ENCODE data around the gene TTC39B. TPM values are rescaled to one million over a fixed set of nuclear protein-coding genes. Genes with fewer than 3 reads are reported as not detected.

TTC39B gene
- total RNA-seq, 1 experiment from 2014 or later: 7.4 TPM

DNA sequence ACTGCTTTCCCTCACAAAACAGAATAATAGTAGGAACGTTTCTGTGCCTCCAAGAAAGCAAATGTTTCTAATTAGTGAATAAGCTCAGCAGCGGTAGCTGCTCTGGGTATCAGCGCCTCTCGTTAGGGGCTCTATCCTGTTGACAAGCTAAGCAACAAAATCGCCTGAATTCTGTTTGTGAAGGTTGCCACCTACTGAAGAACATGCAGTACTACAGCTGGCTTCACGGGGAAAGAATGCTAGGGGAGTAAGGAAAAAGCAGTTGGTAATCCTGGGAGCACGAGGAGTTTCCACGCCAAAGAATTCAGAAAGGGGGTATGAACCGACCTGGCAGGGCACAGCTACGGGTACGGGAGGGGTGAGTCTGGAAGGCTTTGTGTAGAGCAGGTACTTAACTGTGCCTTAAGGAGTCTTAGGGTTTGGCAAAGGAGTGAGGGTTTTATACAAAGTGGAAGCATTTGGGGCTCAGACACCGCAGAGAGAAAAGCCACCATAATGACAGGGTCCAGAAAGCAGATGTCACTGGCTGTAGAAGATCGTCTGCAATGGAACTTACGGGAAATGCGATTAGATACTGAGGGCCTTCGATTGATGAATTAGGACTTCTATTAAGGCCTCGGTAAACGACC lies 171.7 kb downstream of the TTC39B start:
- Histone ChIP-seq H3K36me3 (ENCODE audit: control insufficient read depth in 1 of 2, insufficient read depth in 2 of 2, low read length in 2 of 2) (no peaks in the 10 kb centered on the region), H4K20me1 (ENCODE audit: insufficient read depth) (no peaks in the 10 kb centered on the region), H3K4me2 (ENCODE audit: low read length) (peak overlapping the region; percentile 56), H3K9ac (ENCODE audit: low read length) (no peak overlapping the region), H3K4me1 (ENCODE audit: control insufficient read depth in 1 of 2, insufficient read depth in 2 of 2, low read length in 2 of 2) (peaks cover 0 to 16% of the 10 kb centered on the region in 2 experiments; a peak in 2 of 4 replicates), H3K27me3 (ENCODE audit: insufficient read depth, low read length) (no peaks in the 10 kb centered on the region), H3K27ac (ENCODE audit: low read depth, low read length) (no peak overlapping the region), H3K4me3 (replicated peaks in 1 of 2; ENCODE audit: low read depth in 1 of 2, low read length in 2 of 2) (no peak overlapping the region; a peak in 1 of 4 replicates), H3K79me2 (ENCODE audit: insufficient read depth, low read length) (no peaks in the 10 kb centered on the region), H3K9me2 (ENCODE audit: insufficient read depth) (no peaks in the 10 kb centered on the region), H2AFZ (ENCODE audit: low read depth, low read length, poor library complexity, severe bottlenecking) (peak overlapping the region; percentile 87), H3K9me3 (ENCODE audit: control insufficient read depth in 1 of 2, insufficient read depth in 1 of 2, low read depth in 1 of 2, low read length in 2 of 2) (no peaks in the 10 kb centered on the region)
- peak; percentile 60 for DNase-seq (ENCODE audit: low read depth, low spot score)
- TF ChIP-seq ZFX (IDR thresholded peaks at IDR 0.05): no peak
- no peak for TF ChIP-seq ELF1 (IDR thresholded peaks at IDR 0.05; ENCODE audit: borderline replicate concordance, low read depth)
- no peak for TF ChIP-seq EGR1 (IDR thresholded peaks at IDR 0.05; ENCODE audit: low read depth)
- TF ChIP-seq ATF3 (IDR thresholded peaks at IDR 0.05): no peak
- TF ChIP-seq REST (IDR thresholded peaks at IDR 0.05; ENCODE audit: low read depth): no peak
- TF ChIP-seq RAD21 (IDR thresholded peaks at IDR 0.05; ENCODE audit: low read depth): peak; percentile 78
- no peak for TF ChIP-seq YY1 (IDR thresholded peaks at IDR 0.05; ENCODE audit: extremely low read depth, insufficient replicate concordance, low read depth, low read length)
- TF ChIP-seq FOSL1 (IDR thresholded peaks at IDR 0.05; ENCODE audit: low read depth): no peak
- TF ChIP-seq SRF (IDR thresholded peaks at IDR 0.05; ENCODE audit: low read depth): no peak
- TF ChIP-seq, protein P1, sequence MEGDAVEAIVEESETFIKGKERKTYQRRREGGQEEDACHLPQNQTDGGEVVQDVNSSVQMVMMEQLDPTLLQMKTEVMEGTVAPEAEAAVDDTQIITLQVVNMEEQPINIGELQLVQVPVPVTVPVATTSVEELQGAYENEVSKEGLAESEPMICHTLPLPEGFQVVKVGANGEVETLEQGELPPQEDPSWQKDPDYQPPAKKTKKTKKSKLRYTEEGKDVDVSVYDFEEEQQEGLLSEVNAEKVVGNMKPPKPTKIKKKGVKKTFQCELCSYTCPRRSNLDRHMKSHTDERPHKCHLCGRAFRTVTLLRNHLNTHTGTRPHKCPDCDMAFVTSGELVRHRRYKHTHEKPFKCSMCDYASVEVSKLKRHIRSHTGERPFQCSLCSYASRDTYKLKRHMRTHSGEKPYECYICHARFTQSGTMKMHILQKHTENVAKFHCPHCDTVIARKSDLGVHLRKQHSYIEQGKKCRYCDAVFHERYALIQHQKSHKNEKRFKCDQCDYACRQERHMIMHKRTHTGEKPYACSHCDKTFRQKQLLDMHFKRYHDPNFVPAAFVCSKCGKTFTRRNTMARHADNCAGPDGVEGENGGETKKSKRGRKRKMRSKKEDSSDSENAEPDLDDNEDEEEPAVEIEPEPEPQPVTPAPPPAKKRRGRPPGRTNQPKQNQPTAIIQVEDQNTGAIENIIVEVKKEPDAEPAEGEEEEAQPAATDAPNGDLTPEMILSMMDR (IDR thresholded peaks at IDR 0.05 in 2 of 3, conservative IDR thresholded peaks at IDR 0.05 in 1 of 3; ENCODE audit: borderline replicate concordance in 1 of 3, insufficient read depth in 1 of 3, low read depth in 2 of 3, low read length in 2 of 3): peak; percentile 67 to 88 (median 85)
- no peak for TF ChIP-seq ZNF274 (IDR thresholded peaks at IDR 0.05; ENCODE audit: low read depth, low read length)
- TF ChIP-seq ZBTB33 (IDR thresholded peaks at IDR 0.05; ENCODE audit: extremely low read depth, insufficient replicate concordance, low read length): no peak
- ChIA-PET CTCF (interaction anchor here (0.6 to 1.5 kb wide), 17 partner anchors 8 to 693 kb away, joined by 3 to 9 read pairs (median 4); no protein-coding TSS in a partner anchor), RAD21 (ENCODE audit: low non-redundant PET in 1 of 2, low total read pairs in 2 of 2, uncharacterized antibody in 2 of 2, unreplicated experiment in 2 of 2) (interaction anchor here in 1 of 2 experiments (0.7 kb wide), 1 partner anchor 329 kb away, joined by 3 read pairs; no protein-coding TSS in a partner anchor), POLR2A (no interaction called here)
- ATAC-seq: peak; percentile 93
- BruUV-seq (replicated peaks): no TSS peak
- intact Hi-C loops (cut with micrococcal nuclease): loop anchor here (2.0 to 5.0 kb wide), 3 partner anchors 30 to 288 kb away; no protein-coding TSS in a partner anchor
